ENCODE measurements around the gene BLZF1. TPM values are rescaled to one million over a fixed set of nuclear protein-coding genes. Genes with fewer than 3 reads are reported as not detected.

Gene BLZF1
- total RNA-seq, 3 donors from 2014 or later (not counting 1 experiment from before 2014, with no cell fraction given), result 13.2 to 21.6 (median 18.2) TPM

GRCh38 chr1:169427081-169427641 lies 59.2 kb downstream of the BLZF1 start, which contains the start of gene CCDC181:
TSS of gene CCDC181 (minus strand) at chr1:169427474. CDS start at chr1:169424927, 2,547 bp downstream.
- DNase-seq (peak in 1 of 2 donors; percentile 76), ATAC-seq (peak; percentile 55 to 80 (median 65))
- Histone ChIP-seq H3K27me3 (ENCODE audit: control insufficient read depth, insufficient read depth, low read length) (peaks cover 41% of the 10 kb centered on the region), H3K4me3 (ENCODE audit: low read length) (peak within 1 kb of the TSS; percentile 23), H3K9me3 (ENCODE audit: control insufficient read depth, insufficient read depth, low read length) (no peaks in the 10 kb centered on the region), H3K4me1 (ENCODE audit: control insufficient read depth, insufficient read depth, low read length) (peaks cover 7% of the 10 kb centered on the region), H3K36me3 (ENCODE audit: control insufficient read depth, insufficient read depth, low read length) (no peaks in the 10 kb centered on the region), H3K27ac (ENCODE audit: low read length) (no peak within 1 kb of the TSS)
- no peak for TF ChIP-seq CTCF (IDR thresholded peaks at IDR 0.05)
- Mint-ChIP-seq H3K9me3 (peaks cover 0 to 2% of the 10 kb centered on the region in 2 donors), H3K4me1 (peaks cover 9 to 10% of the 10 kb centered on the region in 2 donors), H3K27me3 (ENCODE audit: low read depth in 2 of 2) (peaks cover 63 to 91% of the 10 kb centered on the region in 2 donors), H3K27ac (peak within 1 kb of the TSS in 1 of 2 donors; percentile 87), H3K36me3 (peaks cover 14% of the 10 kb centered on the region), H3K4me3 (peak within 1 kb of the TSS; percentile 93)
- intact Hi-C loops (cut with micrococcal nuclease), result no loop called here
- 1% methylated on average over 29 of the region's 29 CpGs for WGBS (ENCODE audit: insufficient coverage)

Other genes starting within 250 kb of the BLZF1 start
- 1 to 10 TPM; 5.2 to 9.9 (median 9.8) TPM for gene NME7, start 398 bp upstream of the BLZF1 start, total RNA-seq
- gene CCDC181, start 59.3 kb downstream of the BLZF1 start, total RNA-seq, result not detected
- gene SLC19A2, start 117.7 kb downstream of the BLZF1 start, total RNA-seq, result 1 to 10 TPM; 5.0 to 6.3 (median 5.3) TPM
- gene F5, start 218.3 kb downstream of the BLZF1 start, total RNA-seq, result 1 to 10 TPM in 1 of 3 donors, under 1 TPM in 2; 0.02 to 1.7 (median 0.45) TPM

Data from natural killer cell (primary cell).